Measurements from ENCODE around the gene REM2. TPM values are rescaled to one million over a fixed set of nuclear protein-coding genes. Genes with fewer than 3 reads are reported as not detected.

The REM2 gene, protein sequence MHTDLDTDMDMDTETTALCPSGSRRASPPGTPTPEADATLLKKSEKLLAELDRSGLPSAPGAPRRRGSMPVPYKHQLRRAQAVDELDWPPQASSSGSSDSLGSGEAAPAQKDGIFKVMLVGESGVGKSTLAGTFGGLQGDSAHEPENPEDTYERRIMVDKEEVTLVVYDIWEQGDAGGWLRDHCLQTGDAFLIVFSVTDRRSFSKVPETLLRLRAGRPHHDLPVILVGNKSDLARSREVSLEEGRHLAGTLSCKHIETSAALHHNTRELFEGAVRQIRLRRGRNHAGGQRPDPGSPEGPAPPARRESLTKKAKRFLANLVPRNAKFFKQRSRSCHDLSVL
- not detected in 2 replicates for total RNA-seq (2014; rRNA removed; shearing (Covaris generic))

DNA sequence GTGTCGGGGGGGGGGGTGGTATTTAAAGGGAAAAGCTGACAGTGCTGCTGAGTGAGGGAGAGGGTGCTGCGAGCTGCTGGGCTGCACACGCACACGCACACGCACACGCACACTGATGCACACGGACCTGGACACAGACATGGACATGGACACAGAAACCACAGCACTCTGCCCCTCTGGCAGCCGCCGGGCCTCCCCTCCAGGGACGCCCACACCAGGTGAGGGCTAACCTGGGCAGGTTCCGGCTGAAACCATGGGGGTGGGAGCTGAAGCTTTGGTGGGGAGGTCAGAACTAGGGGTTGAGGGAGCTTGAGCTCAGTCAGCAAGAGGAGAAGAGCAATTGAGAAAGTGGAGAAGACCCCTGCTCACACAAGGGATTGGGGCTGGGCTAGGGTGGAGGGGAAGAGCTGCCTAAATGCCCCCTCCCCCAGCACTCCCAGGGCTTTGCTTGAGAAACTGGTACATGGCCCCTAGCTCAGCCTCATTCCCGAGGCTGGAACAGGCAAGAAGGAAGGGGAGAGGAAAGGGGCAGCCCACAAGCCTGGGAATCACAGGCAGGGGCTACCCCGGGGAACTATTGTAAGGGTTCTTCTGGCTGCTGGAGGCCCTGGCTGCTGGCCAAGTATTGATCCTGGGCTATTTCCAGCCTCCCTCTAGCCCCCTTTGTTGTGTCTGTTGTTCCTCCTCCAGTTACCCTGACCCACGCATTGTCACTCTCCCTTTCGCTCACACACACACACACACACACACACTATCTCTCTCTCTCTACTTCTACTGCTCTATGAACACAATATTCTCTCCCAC, at the start of gene REM2:
Gene REM2 (plus strand): TSS at position 50 of the 804 bp plus-strand sequence. CDS start 66 bp downstream, at position 116.
- peak in 1 of 2 experiments; percentile 29 for DNase-seq
- Histone ChIP-seq H3K4me3 (no peak within 1 kb of the TSS), H3K9me3 (replicated peaks) (no peaks in the 10 kb centered on the region), H3K36me3 (no peaks in the 10 kb centered on the region), H3K27ac (no peak within 1 kb of the TSS), H3K4me1 (peaks cover 4% of the 10 kb centered on the region), H3K27me3 (no peaks in the 10 kb centered on the region)

- Histone ChIP-seq H3K9me3 (replicated peaks) (no peaks in the 10 kb centered on the region), H3K27ac (no peak overlapping the region), H3K27me3 (no peaks in the 10 kb centered on the region), H3K4me3 (no peak overlapping the region), H3K4me1 (peaks cover 14% of the 10 kb centered on the region), H3K36me3 (peaks cover 19% of the 10 kb centered on the region)
- DNase-seq = no peak
Measured at GRCh38 chr14:22835505-22835904, 47.5 kb upstream of the REM2 start.

DNA sequence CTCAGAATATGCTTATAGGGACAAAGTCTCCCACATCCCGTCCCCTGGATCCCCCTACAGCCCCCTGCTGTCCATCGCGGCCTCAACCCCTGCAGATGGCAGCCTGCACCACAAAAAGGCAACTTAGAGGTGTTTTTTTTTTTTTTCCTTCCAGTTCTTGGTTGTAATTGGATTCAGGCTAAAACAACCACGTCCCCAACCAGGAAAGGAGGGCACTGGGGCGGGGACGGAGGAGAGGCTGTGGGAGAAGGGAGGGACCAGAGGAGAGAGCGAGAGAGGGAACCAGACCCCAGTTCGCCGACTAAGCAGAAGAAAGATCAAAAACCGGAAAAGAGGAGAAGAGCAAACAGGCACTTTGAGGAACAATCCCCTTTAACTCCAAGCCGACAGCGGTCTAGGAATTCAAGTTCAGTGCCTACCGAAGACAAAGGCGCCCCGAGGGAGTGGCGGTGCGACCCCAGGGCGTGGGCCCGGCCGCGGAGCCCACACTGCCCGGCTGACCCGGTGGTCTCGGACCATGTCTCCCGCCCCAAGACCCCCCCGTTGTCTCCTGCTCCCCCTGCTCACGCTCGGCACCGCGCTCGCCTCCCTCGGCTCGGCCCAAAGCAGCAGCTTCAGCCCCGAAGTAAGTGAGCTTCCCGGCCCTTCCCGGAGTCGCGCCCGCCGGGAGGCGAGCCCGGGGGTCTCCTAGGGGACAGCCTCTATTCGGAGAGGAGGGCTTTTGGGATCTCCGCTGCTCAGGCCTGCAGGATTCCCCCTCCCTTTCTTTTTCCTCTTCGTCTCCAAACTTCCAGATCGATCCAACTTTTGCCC, 46.5 kb upstream of the REM2 start, which contains the start of gene MMP14:
Gene MMP14 (plus strand): TSS at position 285 of the 813 bp plus-strand sequence. CDS start 233 bp downstream, at position 518.
- peaks cover 16% of the 10 kb centered on the region for H3K36me3 ChIP-seq
- no peaks in the 10 kb centered on the region for H3K27me3 ChIP-seq
- peak; percentile 87 to 89 for DNase-seq
- peaks cover 14% of the 10 kb centered on the region for H3K4me1 ChIP-seq
- H3K27ac ChIP-seq = peak within 1 kb of the TSS; percentile 85
- H3K9me3 ChIP-seq (replicated peaks) = no peaks in the 10 kb centered on the region
- peak within 1 kb of the TSS; percentile 95 for H3K4me3 ChIP-seq

DNA sequence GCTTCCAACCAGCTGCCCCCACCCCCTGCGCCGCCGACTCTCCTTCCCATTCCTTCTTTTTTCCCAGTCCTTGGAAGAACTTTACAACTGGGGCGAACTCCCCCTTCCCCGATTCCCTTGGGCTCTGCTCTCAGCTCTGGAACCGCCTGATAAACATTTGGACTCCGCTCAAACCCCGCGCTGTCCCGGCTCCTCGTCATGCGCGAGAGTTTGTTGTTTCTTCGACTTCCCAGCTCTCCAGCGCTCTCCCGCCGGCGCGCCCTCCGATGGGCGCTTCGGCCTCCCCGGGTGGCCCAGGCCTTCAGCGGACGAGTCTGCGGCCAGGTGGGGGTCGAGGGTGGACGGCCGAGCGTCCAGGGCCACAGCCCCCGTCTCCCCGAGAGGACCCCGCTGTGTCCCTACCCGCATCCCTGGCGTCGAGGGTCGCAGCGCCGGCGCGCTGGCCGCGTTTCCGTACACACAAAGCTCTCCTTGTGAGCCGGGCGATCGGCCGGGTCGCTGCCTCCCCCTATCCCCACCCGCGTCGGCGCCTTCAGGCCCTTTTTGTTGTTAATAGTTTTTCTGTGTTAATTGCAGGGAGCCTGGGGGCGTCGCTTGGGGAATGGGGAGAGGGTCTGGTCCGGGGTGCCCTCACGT, 45.8 kb upstream of the REM2 start:
- H3K4me1 ChIP-seq = peaks cover 14% of the 10 kb centered on the region
- peaks cover 22% of the 10 kb centered on the region for H3K36me3 ChIP-seq
- peak in 1 of 2 experiments; percentile 63 for DNase-seq
- peak overlapping the region; percentile 95 for H3K4me3 ChIP-seq
- no peaks in the 10 kb centered on the region for H3K9me3 ChIP-seq (replicated peaks)
- no peaks in the 10 kb centered on the region for H3K27me3 ChIP-seq
- H3K27ac ChIP-seq = peak overlapping the region; percentile 85

DNA sequence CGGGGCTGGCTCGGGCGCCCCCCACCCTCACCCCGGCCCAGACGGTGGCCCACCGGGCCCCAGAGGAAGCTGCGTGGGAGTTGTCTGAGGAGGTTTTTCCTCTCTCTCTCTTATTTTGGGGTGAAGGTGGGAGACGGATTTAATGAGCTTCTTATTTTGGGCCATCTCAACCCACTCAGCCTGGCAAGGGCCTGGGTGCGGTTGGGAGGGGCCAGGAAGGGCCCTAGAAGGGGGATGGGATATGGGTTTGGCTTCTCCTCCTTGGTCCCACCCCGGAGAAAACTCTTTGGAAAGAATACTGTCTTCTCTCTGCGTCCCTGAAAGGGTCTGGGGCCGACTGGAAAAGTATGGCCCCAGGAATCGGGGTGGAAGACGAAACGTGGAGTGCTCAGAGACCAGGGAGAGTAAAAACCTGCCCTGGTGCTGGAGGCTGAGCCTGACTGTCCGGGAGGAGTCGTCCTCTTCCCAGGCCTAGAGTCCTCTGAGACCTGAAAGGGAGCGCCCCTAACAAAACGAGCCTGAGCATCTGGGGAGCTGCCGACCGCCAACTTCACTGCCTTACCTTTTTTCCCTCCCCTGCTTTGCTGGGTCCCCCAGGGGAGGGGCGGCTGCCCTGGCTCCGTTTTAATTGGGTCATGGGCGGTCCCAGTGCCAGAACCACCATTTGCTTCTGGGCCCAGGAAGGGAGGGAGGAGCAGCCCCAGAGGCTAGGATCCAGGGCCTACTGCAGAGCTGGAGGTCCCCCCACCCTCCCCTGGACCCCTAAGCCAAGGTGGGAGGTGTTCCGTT, 45.1 kb upstream of the REM2 start:
- Histone ChIP-seq H3K4me3 (peak overlapping the region; percentile 95), H3K4me1 (peaks cover 14% of the 10 kb centered on the region), H3K27me3 (no peaks in the 10 kb centered on the region), H3K36me3 (peaks cover 30% of the 10 kb centered on the region), H3K9me3 (replicated peaks) (no peaks in the 10 kb centered on the region), H3K27ac (peak overlapping the region; percentile 85)
- DNase-seq = peak in 1 of 2 experiments; percentile 54

DNA sequence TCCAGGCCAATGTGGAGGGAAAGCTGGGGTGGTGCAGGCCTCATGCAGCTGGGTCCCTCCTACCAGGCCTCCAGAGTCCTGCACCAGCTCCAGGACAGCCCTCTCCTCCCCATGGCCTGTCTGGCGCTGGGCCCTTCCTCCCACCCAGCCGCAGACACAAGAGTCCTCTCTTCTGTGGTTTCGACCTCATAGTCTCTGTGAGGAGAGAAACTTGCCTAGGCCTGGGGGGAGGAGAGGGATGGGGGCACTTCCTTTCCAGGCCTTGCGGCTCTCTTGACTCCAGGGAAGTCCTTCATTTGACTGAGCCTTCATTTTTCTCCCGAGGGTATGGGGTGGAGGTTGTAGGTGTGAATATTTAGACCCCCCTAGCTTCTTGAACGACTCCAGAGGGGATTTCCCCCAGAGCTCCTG, 44.4 kb upstream of the REM2 start:
- H3K36me3 ChIP-seq = peaks cover 31% of the 10 kb centered on the region

GRCh38 chr14:22839159-22839779, 43.8 kb upstream of the REM2 start:
- Histone ChIP-seq H3K9me3 (replicated peaks) (no peaks in the 10 kb centered on the region), H3K4me1 (peaks cover 14% of the 10 kb centered on the region), H3K27me3 (no peaks in the 10 kb centered on the region), H3K27ac (no peak overlapping the region), H3K4me3 (no peak overlapping the region), H3K36me3 (peaks cover 31% of the 10 kb centered on the region)
- DNase-seq = no peak

More for the DNA sequence above, 44.4 kb upstream of the REM2 start:
- no peaks in the 10 kb centered on the region for H3K27me3 ChIP-seq
- peak overlapping the region; percentile 95 for H3K4me3 ChIP-seq
- no peaks in the 10 kb centered on the region for H3K9me3 ChIP-seq (replicated peaks)
- peaks cover 14% of the 10 kb centered on the region for H3K4me1 ChIP-seq
- DNase-seq = peak in 1 of 2 experiments; percentile 42
- H3K27ac ChIP-seq = peak overlapping the region; percentile 85; the same call in 1 of the 2 replicates

- Histone ChIP-seq H3K4me1 (peaks cover 22% of the 10 kb centered on the region), H3K36me3 (peaks cover 44% of the 10 kb centered on the region), H3K27me3 (no peaks in the 10 kb centered on the region), H3K27ac (no peak overlapping the region), H3K9me3 (replicated peaks) (no peaks in the 10 kb centered on the region), H3K4me3 (no peak overlapping the region)
- no peak for DNase-seq
Measured at GRCh38 chr14:22841311-22841710, 41.7 kb upstream of the REM2 start.

DNA sequence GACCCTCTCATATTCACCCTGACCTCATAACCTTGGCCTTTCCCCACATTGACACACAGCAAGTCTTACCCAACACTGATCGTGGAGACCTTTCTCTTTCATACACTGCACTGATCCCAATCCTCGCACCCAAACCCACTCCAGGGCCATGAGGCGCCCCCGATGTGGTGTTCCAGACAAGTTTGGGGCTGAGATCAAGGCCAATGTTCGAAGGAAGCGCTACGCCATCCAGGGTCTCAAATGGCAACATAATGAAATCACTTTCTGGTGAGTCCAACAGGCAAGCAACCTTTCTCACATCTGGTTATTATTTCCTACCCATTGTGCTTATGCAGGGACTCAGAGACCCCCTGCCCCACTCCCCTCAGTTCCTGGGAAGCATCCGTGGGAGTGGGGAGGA, 41.3 kb upstream of the REM2 start:
- no peak overlapping the region for H3K27ac ChIP-seq
- no peaks in the 10 kb centered on the region for H3K27me3 ChIP-seq
- peaks cover 26% of the 10 kb centered on the region for H3K4me1 ChIP-seq
- no peaks in the 10 kb centered on the region for H3K9me3 ChIP-seq (replicated peaks)
- peaks cover 47% of the 10 kb centered on the region for H3K36me3 ChIP-seq
- no peak overlapping the region for H3K4me3 ChIP-seq
- no peak for DNase-seq

GRCh38 chr14:22842211-22843122, 40.6 kb upstream of the REM2 start:
- H3K27ac ChIP-seq = no peak overlapping the region
- peaks cover 30% of the 10 kb centered on the region for H3K4me1 ChIP-seq
- peaks cover 47% of the 10 kb centered on the region for H3K36me3 ChIP-seq
- no peaks in the 10 kb centered on the region for H3K27me3 ChIP-seq
- DNase-seq = no peak
- H3K4me3 ChIP-seq = no peak overlapping the region
- H3K9me3 ChIP-seq (replicated peaks) = no peaks in the 10 kb centered on the region

DNA sequence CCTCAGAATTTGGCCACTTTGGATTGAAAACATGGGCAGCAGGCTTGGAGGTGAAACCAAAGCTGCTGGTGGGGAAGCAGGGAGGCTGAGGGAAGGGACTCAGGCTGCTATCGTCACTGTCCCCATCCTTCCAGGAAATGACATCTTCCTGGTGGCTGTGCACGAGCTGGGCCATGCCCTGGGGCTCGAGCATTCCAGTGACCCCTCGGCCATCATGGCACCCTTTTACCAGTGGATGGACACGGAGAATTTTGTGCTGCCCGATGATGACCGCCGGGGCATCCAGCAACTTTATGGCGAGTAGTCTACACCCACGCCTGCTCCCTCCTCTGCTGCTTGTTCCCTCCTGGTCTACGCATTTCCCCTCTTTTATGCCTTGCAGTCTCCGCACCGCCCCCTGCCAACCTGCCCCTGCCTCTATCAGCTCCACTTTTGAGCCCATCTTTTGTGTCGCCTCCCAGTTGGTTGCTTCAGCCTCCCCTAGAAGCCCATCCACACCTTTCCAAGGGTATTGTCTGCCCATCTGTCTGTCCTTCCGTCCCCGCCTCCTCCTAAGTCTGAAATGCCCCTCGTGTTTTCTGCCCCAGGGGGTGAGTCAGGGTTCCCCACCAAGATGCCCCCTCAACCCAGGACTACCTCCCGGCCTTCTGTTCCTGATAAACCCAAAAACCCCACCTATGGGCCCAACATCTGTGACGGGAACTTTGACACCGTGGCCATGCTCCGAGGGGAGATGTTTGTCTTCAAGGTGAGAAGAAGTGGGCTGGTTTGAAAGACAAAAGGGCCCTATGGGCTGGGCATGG, 39.7 kb upstream of the REM2 start:
- Histone ChIP-seq H3K4me1 (peaks cover 34% of the 10 kb centered on the region), H3K27me3 (no peaks in the 10 kb centered on the region), H3K27ac (no peak overlapping the region), H3K9me3 (replicated peaks) (no peaks in the 10 kb centered on the region), H3K4me3 (no peak overlapping the region), H3K36me3 (peaks cover 47% of the 10 kb centered on the region)
- no peak for DNase-seq
